Stomach (tissue), 4 donors: ENCODE measurements around the gene LYPD6.

Source experiments
- POLR2A ChIP-seq, 4 donors: fragments of 450-650 bp; IDR thresholded peaks; one replicate each; pipeline ENCODE4 v1.6.1; 2016; ENCODE audit warnings: antibody characterized with exemption in 4 of 4, control low read depth in 2 of 4, mild to moderate bottlenecking in 1 of 4, moderate library complexity in 1 of 4
- POLR2AphosphoS5 ChIP-seq, 3 donors: sonication (generic); formaldehyde crosslinking; IDR thresholded peaks; one replicate each; pipeline ENCODE4 v1.6.1; 2016; ENCODE audit warnings: antibody characterized with exemption in 3 of 3
- TF ChIP-seq, protein P1 (sequence below), 7 experiments: fragments of 450-650 bp in 4 of 7; fragments of 200-600 bp in 3 of 7; sonication (generic) in 3 of 7; IDR thresholded peaks; one replicate each; pipeline ENCODE4 v1.5.1; 2016 to 2019; ENCODE audit warnings: antibody characterized with exemption in 7 of 7, control low read depth in 2 of 7, mild to moderate bottlenecking in 1 of 7

GRCh38 chr2:149470046-149470445 is 139.7 kb downstream of the LYPD6 start:
- TF ChIP-seq, protein P1, sequence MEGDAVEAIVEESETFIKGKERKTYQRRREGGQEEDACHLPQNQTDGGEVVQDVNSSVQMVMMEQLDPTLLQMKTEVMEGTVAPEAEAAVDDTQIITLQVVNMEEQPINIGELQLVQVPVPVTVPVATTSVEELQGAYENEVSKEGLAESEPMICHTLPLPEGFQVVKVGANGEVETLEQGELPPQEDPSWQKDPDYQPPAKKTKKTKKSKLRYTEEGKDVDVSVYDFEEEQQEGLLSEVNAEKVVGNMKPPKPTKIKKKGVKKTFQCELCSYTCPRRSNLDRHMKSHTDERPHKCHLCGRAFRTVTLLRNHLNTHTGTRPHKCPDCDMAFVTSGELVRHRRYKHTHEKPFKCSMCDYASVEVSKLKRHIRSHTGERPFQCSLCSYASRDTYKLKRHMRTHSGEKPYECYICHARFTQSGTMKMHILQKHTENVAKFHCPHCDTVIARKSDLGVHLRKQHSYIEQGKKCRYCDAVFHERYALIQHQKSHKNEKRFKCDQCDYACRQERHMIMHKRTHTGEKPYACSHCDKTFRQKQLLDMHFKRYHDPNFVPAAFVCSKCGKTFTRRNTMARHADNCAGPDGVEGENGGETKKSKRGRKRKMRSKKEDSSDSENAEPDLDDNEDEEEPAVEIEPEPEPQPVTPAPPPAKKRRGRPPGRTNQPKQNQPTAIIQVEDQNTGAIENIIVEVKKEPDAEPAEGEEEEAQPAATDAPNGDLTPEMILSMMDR (IDR thresholded peaks at IDR 0.05): no peak
- no peak for TF ChIP-seq POLR2A (IDR thresholded peaks at IDR 0.05)
- no peak for TF ChIP-seq POLR2AphosphoS5 (IDR thresholded peaks at IDR 0.05)
